Heart right ventricle (tissue), 16 donors: ENCODE measurements around the gene ATAD3A. TPM values are rescaled to one million over a fixed set of nuclear protein-coding genes. Genes with fewer than 3 reads are reported as not detected.

Source experiments
- ATAC-seq, 8 donors: fragments of 200-7000 bp; cut with Tn5 transposase; one replicate each; pipeline ENCODE4 v1.9.1; 2020; ENCODE audit warnings: mild to moderate bottlenecking in 8 of 8, moderate library complexity in 8 of 8, moderate number of reproducible peaks in 1 of 8
- DNase-seq, 2 donors: peaks; one replicate each; pipeline ENCODE4 v3.0.0-alpha.2; 2020
- H3K27ac ChIP-seq, 10 donors: fragments of 200-600 bp; sonication (generic) in 2 of 10; one replicate each; pipeline versions ENCODE4 v1.5.0 to v1.8.0; 2020 to 2022; ENCODE audit warnings: mild to moderate bottlenecking in 3 of 10
- H3K27me3 ChIP-seq, 7 donors: fragments of 200-600 bp; one replicate each; pipeline ENCODE4 v1.8.0; 2021 to 2022; ENCODE audit warnings: mild to moderate bottlenecking in 2 of 7
- H3K36me3 ChIP-seq, 9 donors: fragments of 200-600 bp; sonication (generic) in 1 of 9; one replicate each; pipeline versions ENCODE4 v1.5.0 to v1.8.0; 2020 to 2022; ENCODE audit warnings: mild to moderate bottlenecking in 2 of 9
- H3K4me1 ChIP-seq, 9 donors: fragments of 200-600 bp; sonication (generic) in 1 of 9; one replicate each; pipeline versions ENCODE4 v1.5.0 to v1.8.0; 2020 to 2022; ENCODE audit warnings: mild to moderate bottlenecking in 4 of 9
- H3K4me3 ChIP-seq, 10 donors: fragments of 200-600 bp; sonication (generic) in 2 of 10; one replicate each; pipeline versions ENCODE4 v1.5.0 to v1.8.0; 2020 to 2022; ENCODE audit warnings: mild to moderate bottlenecking in 7 of 10, moderate library complexity in 2 of 10
- H3K9me3 ChIP-seq, 11 donors: fragments of 200-600 bp in 10 of 11; sonication (generic) in 2 of 11; one replicate each; pipeline versions ENCODE4 v1.5.0 to v1.8.0; 2013 to 2022; ENCODE audit warnings: mild to moderate bottlenecking in 2 of 11, control low read depth in 1 of 11, moderate library complexity in 1 of 11
- WGBS, 2 donors: extraction: QIAGEN DNeasy Blood & Tissue Kit; methylation state at CpG; one replicate each; pipeline ENCODE4 v1.1.7; 2013; ENCODE audit warnings: inconsistent platforms in 1 of 2; 5-methylcytosine and 5-hydroxymethylcytosine counted together
- intact Hi-C, 10 donors: fragments of 100-400 bp; cut with DNase I; formaldehyde crosslinking; loops; one replicate each; pipeline versions ENCODE4 v1.11.1 to v1.14.2; 2022
- polyA plus RNA-seq, 2 donors: library from polyadenylated mRNA; stranded (reverse); fragments of 200-250 nt; gene quantifications; one replicate each; pipeline ENCODE4 v1.2.3, GENCODE V29; 2013
- total RNA-seq, 10 donors: library from RNA; stranded (reverse); fragmentation: NEBNext Ultra II Directional in 3 of 10; extraction: Animal tissue kit (Norgen Biotek cat#: 25700) in 3 of 10; gene quantifications; one replicate each; pipeline versions ENCODE4 v1.2.1 to v1.2.4, GENCODE V29; 2021 to 2023
- TF ChIP-seq, protein P1 (sequence below), 9 donors: fragments of 200-600 bp; sonication (generic) in 2 of 9; IDR thresholded peaks; one replicate each; pipeline versions ENCODE4 v1.5.0 to v1.8.0; 2021 to 2022; ENCODE audit warnings: antibody characterized with exemption in 9 of 9, mild to moderate bottlenecking in 5 of 9, moderate library complexity in 1 of 9
- donor health status: Arrhythmogenic right ventricular cardiomyopathy.
- donor health status: ischemic (EF 13 %, LVEDD 7.1; RV severe dilation, severe dysfunction).
- donor health status: healthy with polysubstance abuse.
- donor health status: DM: no; HTN: yes; CAD: no.
- donor health status: DM: no; HTN: no; CAD: no.
- donor health status: ischemic (EF 25% LVEDD 6.9; RV normal size, moderate dysfunction).
- donor health status: ischemic (EF 25% LVEDD 5.7; RV mildly dilated, moderate dysfunction).
- donor health status: healthy.
- donor health status: DM: yes; HTN: yes; CAD: no.
- donor health status: Ischemic cardiomyopathy.
- donor health status: ischemic (EF 35%, LVEDD 5.7; RV mildly dilated, moderate dysfunction).
- donor health status: nonischemic (EF 11% LVEDD 7.7; RV severe dilation, severe dysfunction).
- donor health status: DM: yes; HTN: yes; CAD: no.
- donor health status: PGD.
- donor health status: ischemic (EF 29% LVEDD 5.4; RV normal size, mild dysfunction).
- donor health status: nonischemic (EF 23%, LVEDD 6.1; RV moderate dilation, normal function).

ATAD3A gene
- total and polyA plus RNA-seq, 12 donors, result 13.2 to 39.4 (median 16.0) TPM

GRCh38 chr1:1547476-1547875, 35.5 kb downstream of the ATAD3A start:
- Histone ChIP-seq H3K27ac (no peak overlapping the region), H3K4me3 (no peak overlapping the region), H3K9me3 (no peaks in the 10 kb centered on the region), H3K27me3 (no peaks in the 10 kb centered on the region), H3K4me1 (peaks cover 7 to 40% (median 25%) of the 10 kb centered on the region in 9 donors), H3K36me3 (peaks cover 0 to 45% (median 0%) of the 10 kb centered on the region in 9 donors)
- 90 to 94% methylated on average over 19 of the region's 19 CpGs for WGBS, 2 donors
- ATAC-seq (no peak), DNase-seq (no peak)
- TF ChIP-seq, protein P1, sequence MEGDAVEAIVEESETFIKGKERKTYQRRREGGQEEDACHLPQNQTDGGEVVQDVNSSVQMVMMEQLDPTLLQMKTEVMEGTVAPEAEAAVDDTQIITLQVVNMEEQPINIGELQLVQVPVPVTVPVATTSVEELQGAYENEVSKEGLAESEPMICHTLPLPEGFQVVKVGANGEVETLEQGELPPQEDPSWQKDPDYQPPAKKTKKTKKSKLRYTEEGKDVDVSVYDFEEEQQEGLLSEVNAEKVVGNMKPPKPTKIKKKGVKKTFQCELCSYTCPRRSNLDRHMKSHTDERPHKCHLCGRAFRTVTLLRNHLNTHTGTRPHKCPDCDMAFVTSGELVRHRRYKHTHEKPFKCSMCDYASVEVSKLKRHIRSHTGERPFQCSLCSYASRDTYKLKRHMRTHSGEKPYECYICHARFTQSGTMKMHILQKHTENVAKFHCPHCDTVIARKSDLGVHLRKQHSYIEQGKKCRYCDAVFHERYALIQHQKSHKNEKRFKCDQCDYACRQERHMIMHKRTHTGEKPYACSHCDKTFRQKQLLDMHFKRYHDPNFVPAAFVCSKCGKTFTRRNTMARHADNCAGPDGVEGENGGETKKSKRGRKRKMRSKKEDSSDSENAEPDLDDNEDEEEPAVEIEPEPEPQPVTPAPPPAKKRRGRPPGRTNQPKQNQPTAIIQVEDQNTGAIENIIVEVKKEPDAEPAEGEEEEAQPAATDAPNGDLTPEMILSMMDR (IDR thresholded peaks at IDR 0.05), result no peak
- intact Hi-C loops, result no loop called here

GRCh38 chr1:1548591-1548990, 36.6 kb downstream of the ATAD3A start:
- peak in 1 of 8 donors; percentile 4 for ATAC-seq
- no peaks in the 10 kb centered on the region for H3K27me3 ChIP-seq
- WGBS, 2 donors, result 72 to 77% methylated on average over 14 of the region's 14 CpGs
- peaks cover 5 to 30% (median 18%) of the 10 kb centered on the region in 9 donors for H3K4me1 ChIP-seq
- no peak overlapping the region for H3K27ac ChIP-seq
- peaks cover 0 to 34% (median 0%) of the 10 kb centered on the region in 9 donors for H3K36me3 ChIP-seq
- no peak overlapping the region for H3K4me3 ChIP-seq
- TF ChIP-seq, protein P1 (IDR thresholded peaks at IDR 0.05), result no peak
- no peaks in the 10 kb centered on the region for H3K9me3 ChIP-seq
- DNase-seq, result no peak
- intact Hi-C loops, result no loop called here

GRCh38 chr1:1550087-1550486, 38.1 kb downstream of the ATAD3A start:
- H3K27me3 ChIP-seq, result no peaks in the 10 kb centered on the region
- H3K9me3 ChIP-seq, result no peaks in the 10 kb centered on the region
- ATAC-seq (no peak), DNase-seq (no peak)
- 83 to 85% methylated on average over 7 of the region's 7 CpGs for WGBS, 2 donors
- H3K36me3 ChIP-seq, result peaks cover 0 to 25% (median 0%) of the 10 kb centered on the region in 9 donors
- TF ChIP-seq, protein P1 (IDR thresholded peaks at IDR 0.05), result no peak
- H3K4me1 ChIP-seq, result peaks cover 0 to 27% (median 14%) of the 10 kb centered on the region in 9 donors
- H3K4me3 ChIP-seq, result no peak overlapping the region
- intact Hi-C loops, result no loop called here
- H3K27ac ChIP-seq, result peak overlapping the region in 4 of 10 donors; percentile 29 to 65 (median 46)

GRCh38 chr1:1550591-1551432, 38.9 kb downstream of the ATAD3A start:
- peaks cover 0 to 31% (median 14%) of the 10 kb centered on the region in 9 donors for H3K4me1 ChIP-seq
- DNase-seq (no peak), ATAC-seq (peak; percentile 14 to 62 (median 45))
- peak overlapping the region in 4 of 10 donors; percentile 29 to 65 (median 46) for H3K27ac ChIP-seq
- no peaks in the 10 kb centered on the region for H3K9me3 ChIP-seq
- H3K4me3 ChIP-seq, result no peak overlapping the region
- TF ChIP-seq, protein P1 (IDR thresholded peaks at IDR 0.05), result peak in 7 of 9 donors; percentile 33 to 58 (median 46)
- intact Hi-C loops, result no loop called here
- H3K27me3 ChIP-seq, result no peaks in the 10 kb centered on the region
- 60 to 65% methylated on average over 15 of the region's 15 CpGs for WGBS, 2 donors
- H3K36me3 ChIP-seq, result peaks cover 0 to 29% (median 0%) of the 10 kb centered on the region in 9 donors
